Colonic mucosa (tissue), 4 donors: ENCODE measurements around the gene ARHGEF4. TPM values are rescaled to one million over a fixed set of nuclear protein-coding genes. Genes with fewer than 3 reads are reported as not detected.

Source experiments
- DNase-seq: peaks from one replicate; pipeline ENCODE4 v3.0.0-alpha.2; 2020
- H3K27ac ChIP-seq: fragments of 200-600 bp; one replicate; pipeline ENCODE4 v1.8.0; 2021
- H3K27me3 ChIP-seq: fragments of 200-600 bp; one replicate; pipeline ENCODE4 v1.8.0; 2021
- H3K36me3 ChIP-seq: fragments of 200-600 bp; one replicate; pipeline ENCODE4 v1.8.0; 2021
- H3K4me1 ChIP-seq: fragments of 200-600 bp; one replicate; pipeline ENCODE4 v1.8.0; 2021; ENCODE audit warnings: mild to moderate bottlenecking
- H3K4me3 ChIP-seq: fragments of 200-600 bp; one replicate; pipeline ENCODE4 v1.8.0; 2021
- H3K9ac ChIP-seq, 2 donors: one replicate each; pipeline ENCODE4 v1.7.0; 2013; ENCODE audit warnings: control low read depth in 2 of 2, low read depth in 2 of 2, low read length in 2 of 2
- H3K9me3 ChIP-seq: fragments of 200-600 bp; one replicate; pipeline ENCODE4 v1.8.0; 2021
- CTCF ChIP-seq: fragments of 200-600 bp; IDR thresholded peaks from one replicate; pipeline ENCODE4 v1.8.0; 2022; ENCODE audit warnings: antibody characterized with exemption, mild to moderate bottlenecking
- intact Hi-C: fragments of 100-400 bp; cut with DNase I; formaldehyde crosslinking; loops from one replicate; pipeline ENCODE4 v1.14.1; 2022
- total RNA-seq, 2 donors: library from RNA; stranded (reverse); fragmentation: NEBNext Ultra II Directional in 1 of 2; extraction: Animal tissue kit (Norgen Biotek cat#: 25700) in 1 of 2; gene quantifications; one replicate each; pipeline ENCODE4 v1.2.1, GENCODE V29; 2021
- donor health status: healthy.
- donor health status: DM: no; HTN: no; CAD: no.
- donor health status: DM: no; HTN: no; CAD: no.

ARHGEF4 gene
- total RNA-seq, 2 donors from 2014 or later: 1.6 to 2.6 TPM

- H3K27me3 ChIP-seq: no peaks in the 10 kb centered on the region
- no peaks in the 10 kb centered on the region for H3K36me3 ChIP-seq
- TF ChIP-seq CTCF: no peak
- H3K9me3 ChIP-seq: no peaks in the 10 kb centered on the region
- H3K9ac ChIP-seq: no peak overlapping the region
- no peak overlapping the region for H3K4me3 ChIP-seq
- no peak overlapping the region for H3K27ac ChIP-seq
- no peaks in the 10 kb centered on the region for H3K4me1 ChIP-seq
- no peak for DNase-seq
- intact Hi-C loops: no loop called here
Observed at GRCh38 chr2:131015764-131016163, 179.1 kb downstream of the ARHGEF4 start.

GRCh38 chr2:131016826-131017741 lies 180.4 kb downstream of the ARHGEF4 start:
- no peaks in the 10 kb centered on the region for H3K4me1 ChIP-seq
- H3K36me3 ChIP-seq: no peaks in the 10 kb centered on the region
- no peaks in the 10 kb centered on the region for H3K9me3 ChIP-seq
- no peak for TF ChIP-seq CTCF
- H3K9ac ChIP-seq: no peak overlapping the region
- intact Hi-C loops: no loop called here
- DNase-seq: no peak
- H3K27me3 ChIP-seq: no peaks in the 10 kb centered on the region
- no peak overlapping the region for H3K27ac ChIP-seq
- H3K4me3 ChIP-seq: no peak overlapping the region

- Histone ChIP-seq H3K36me3 (no peaks in the 10 kb centered on the region), H3K4me3 (no peak overlapping the region), H3K9me3 (no peaks in the 10 kb centered on the region), H3K9ac (no peak overlapping the region), H3K4me1 (no peaks in the 10 kb centered on the region), H3K27me3 (no peaks in the 10 kb centered on the region), H3K27ac (no peak overlapping the region)
- DNase-seq: no peak
- intact Hi-C loops: no loop called here
- TF ChIP-seq CTCF: no peak
Observed at GRCh38 chr2:131022731-131023130, 186.0 kb downstream of the ARHGEF4 start.

- TF ChIP-seq CTCF: no peak
- intact Hi-C loops: no loop called here
Observed at GRCh38 chr2:131023758-131024157, 187.0 kb downstream of the ARHGEF4 start.

GRCh38 chr2:131026919-131027318 lies 190.2 kb downstream of the ARHGEF4 start:
- no peak overlapping the region for H3K27ac ChIP-seq
- H3K9me3 ChIP-seq: no peaks in the 10 kb centered on the region
- H3K36me3 ChIP-seq: no peaks in the 10 kb centered on the region
- intact Hi-C loops: no loop called here
- H3K27me3 ChIP-seq: no peaks in the 10 kb centered on the region
- DNase-seq: no peak
- TF ChIP-seq CTCF: no peak
- no peak overlapping the region for H3K4me3 ChIP-seq
- H3K9ac ChIP-seq: no peak overlapping the region
- no peaks in the 10 kb centered on the region for H3K4me1 ChIP-seq

More at GRCh38 chr2:131023758-131024157, 187.0 kb downstream of the ARHGEF4 start:
- H3K36me3 ChIP-seq: no peaks in the 10 kb centered on the region
- no peaks in the 10 kb centered on the region for H3K9me3 ChIP-seq
- no peak for DNase-seq
- no peak overlapping the region for H3K27ac ChIP-seq
- no peak overlapping the region for H3K9ac ChIP-seq
- H3K4me3 ChIP-seq: no peak overlapping the region
- no peaks in the 10 kb centered on the region for H3K27me3 ChIP-seq
- H3K4me1 ChIP-seq: no peaks in the 10 kb centered on the region
